Calu3 (cell line): ENCODE results near the gene SPEM1. TPM values are rescaled to one million over a fixed set of nuclear protein-coding genes. Genes with fewer than 3 reads are reported as not detected.

Experiments used
- BruUV-seq: library from RNA; stranded (reverse); fragments of 400-500 nt; replicated peaks from 2 replicates; lab custom pipeline; 2021; lab: Mats Ljungman, UMichigan
- CTCF ChIA-PET: fragments of 300-600 bp; sonication (Branson Sonifier 250); formaldehyde crosslinking; loops from one replicate; lab custom pipeline; 2022; ENCODE audit warnings: antibody characterized with exemption; lab: Charles Lee
- DNase-seq: peaks from one replicate; pipeline ENCODE4 v3.0.0; 2022
- H3K27ac Mint-ChIP-seq: one replicate; pipeline ENCODE4 v1.8.0; 2022; ENCODE audit warnings: mixed read lengths; ENCODE audit not compliant: unreplicated experiment
- H3K27me3 Mint-ChIP-seq: one replicate; pipeline ENCODE4 v1.8.0; 2022; ENCODE audit warnings: mixed read lengths; ENCODE audit not compliant: unreplicated experiment
- H3K36me3 Mint-ChIP-seq: one replicate; pipeline ENCODE4 v1.8.0; 2022; ENCODE audit warnings: mild to moderate bottlenecking, moderate library complexity, mixed read lengths; ENCODE audit not compliant: insufficient read depth, unreplicated experiment
- H3K4me1 Mint-ChIP-seq: one replicate; pipeline ENCODE4 v1.8.0; 2022; ENCODE audit warnings: mild to moderate bottlenecking, low read depth, mixed read lengths; ENCODE audit not compliant: unreplicated experiment
- H3K4me3 Mint-ChIP-seq: one replicate; pipeline ENCODE4 v1.8.0; 2022; ENCODE audit warnings: mild to moderate bottlenecking, low read depth, moderate library complexity, mixed read lengths; ENCODE audit not compliant: unreplicated experiment
- H3K9me3 Mint-ChIP-seq: one replicate; pipeline ENCODE4 v1.8.0; 2022; ENCODE audit warnings: low read depth, mixed read lengths; ENCODE audit not compliant: unreplicated experiment
- intact Hi-C: fragments of 100-400 bp; cut with micrococcal nuclease; formaldehyde crosslinking; loops from one replicate; pipeline ENCODE4 v1.10.0; 2022; ENCODE audit not compliant: unreplicated experiment
- total RNA-seq: library from RNA; stranded (reverse); gene quantifications from 2 replicates; pipeline ENCODE4 v1.2.3, GENCODE V29; 2022
- TF ChIP-seq, protein P1 (sequence below): fragments of 200-600 bp; IDR thresholded peaks from one replicate; pipeline ENCODE4 v1.8.0; 2022; ENCODE audit warnings: antibody characterized with exemption; ENCODE audit not compliant: unreplicated experiment

Gene SPEM1
- total RNA-seq, 1 experiment from 2014 or later: not detected

DNA sequence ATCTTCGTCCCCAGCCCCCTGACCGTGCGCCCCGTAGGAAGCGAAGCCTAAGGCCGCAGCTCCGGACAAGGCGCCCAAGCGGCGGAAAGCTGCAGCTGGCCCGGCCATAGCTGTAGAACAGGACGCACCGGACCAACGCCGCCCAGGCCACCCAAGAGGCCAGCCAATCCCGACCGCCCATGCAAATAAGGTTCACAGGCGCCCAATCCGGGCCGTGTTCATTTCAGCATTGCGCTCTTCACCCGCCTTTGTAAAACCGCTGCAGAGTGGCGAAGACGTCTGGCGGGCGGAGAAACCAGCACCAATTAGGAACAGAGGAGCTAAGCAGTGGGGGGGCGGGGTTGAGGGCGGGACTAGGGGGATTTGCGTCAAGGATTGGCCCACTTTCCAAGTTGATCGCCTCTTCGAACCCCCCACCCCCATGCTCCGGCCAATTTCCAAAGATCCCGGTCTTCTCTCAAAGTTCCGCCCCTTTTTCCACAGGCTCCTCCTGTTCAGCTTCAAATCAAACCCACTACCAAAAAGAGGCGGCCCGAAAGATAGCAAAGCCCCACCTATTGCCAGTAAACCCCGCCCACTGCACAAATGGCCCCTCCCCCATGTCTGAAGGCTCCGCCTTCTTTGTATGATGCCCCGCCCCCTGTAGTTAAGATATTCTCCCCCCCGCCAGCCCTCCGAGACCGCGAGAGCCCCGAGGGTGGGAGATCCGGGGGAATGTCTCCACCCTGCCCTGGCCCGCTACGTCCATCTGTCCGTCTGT lies 16.0 kb upstream of the SPEM1 start, which contains the start of gene TMEM256:
TSS of gene TMEM256 (minus strand) at position 121 of the 760 bp plus-strand sequence. CDS start at position 108, 13 bp downstream.
- Mint-ChIP-seq H3K4me1 (peaks cover 9% of the 10 kb centered on the region), H3K27ac (peak within 1 kb of the TSS; percentile 50)
- intact Hi-C loops: no loop called here

DNA sequence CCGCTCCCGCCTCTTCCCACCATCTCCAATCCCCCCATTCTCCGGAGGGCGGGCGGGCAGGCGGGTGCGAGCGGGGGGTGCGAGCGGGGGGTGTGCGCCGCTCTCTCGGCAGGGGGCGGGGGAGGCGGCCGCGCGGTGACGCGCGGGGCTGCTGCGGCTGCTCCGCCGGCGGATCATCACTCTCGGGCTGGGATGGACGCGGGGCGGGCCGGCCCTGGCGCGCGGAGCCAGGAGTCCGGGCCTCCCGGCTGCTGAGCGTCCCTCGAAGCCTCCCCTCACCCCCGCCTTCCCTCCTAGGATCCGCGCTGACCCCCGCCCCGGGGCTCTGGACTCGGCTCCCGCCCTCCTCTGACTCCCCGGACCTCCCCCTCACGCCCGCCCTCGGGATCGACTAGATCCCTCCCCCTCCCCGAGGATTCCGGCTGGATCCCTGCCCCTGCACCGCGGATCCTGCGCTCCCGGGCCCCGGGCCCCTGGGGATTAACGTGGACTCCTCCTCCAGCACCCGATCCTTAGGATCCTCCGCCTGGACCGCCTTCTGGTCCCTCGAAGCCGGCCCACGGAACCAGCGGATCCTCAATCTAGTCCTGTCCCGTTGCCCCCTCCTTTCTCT lies 15.3 kb upstream of the SPEM1 start:
- peak overlapping the region; percentile 50 for H3K27ac Mint-ChIP-seq
- CTCF ChIA-PET: interaction anchor here (0.6 to 1.4 kb wide), 8 partner anchors 11 to 294 kb away, joined by 3 to 7 read pairs (median 4); partner anchors contain the start of gene PLSCR3
- BruUV-seq: no TSS peak
- intact Hi-C loops: no loop called here
- peaks cover 17% of the 10 kb centered on the region for H3K27me3 Mint-ChIP-seq
- H3K36me3 Mint-ChIP-seq: peaks cover 39% of the 10 kb centered on the region
- H3K9me3 Mint-ChIP-seq: no peaks in the 10 kb centered on the region
- H3K4me1 Mint-ChIP-seq: peaks cover 9% of the 10 kb centered on the region
- TF ChIP-seq, protein P1, sequence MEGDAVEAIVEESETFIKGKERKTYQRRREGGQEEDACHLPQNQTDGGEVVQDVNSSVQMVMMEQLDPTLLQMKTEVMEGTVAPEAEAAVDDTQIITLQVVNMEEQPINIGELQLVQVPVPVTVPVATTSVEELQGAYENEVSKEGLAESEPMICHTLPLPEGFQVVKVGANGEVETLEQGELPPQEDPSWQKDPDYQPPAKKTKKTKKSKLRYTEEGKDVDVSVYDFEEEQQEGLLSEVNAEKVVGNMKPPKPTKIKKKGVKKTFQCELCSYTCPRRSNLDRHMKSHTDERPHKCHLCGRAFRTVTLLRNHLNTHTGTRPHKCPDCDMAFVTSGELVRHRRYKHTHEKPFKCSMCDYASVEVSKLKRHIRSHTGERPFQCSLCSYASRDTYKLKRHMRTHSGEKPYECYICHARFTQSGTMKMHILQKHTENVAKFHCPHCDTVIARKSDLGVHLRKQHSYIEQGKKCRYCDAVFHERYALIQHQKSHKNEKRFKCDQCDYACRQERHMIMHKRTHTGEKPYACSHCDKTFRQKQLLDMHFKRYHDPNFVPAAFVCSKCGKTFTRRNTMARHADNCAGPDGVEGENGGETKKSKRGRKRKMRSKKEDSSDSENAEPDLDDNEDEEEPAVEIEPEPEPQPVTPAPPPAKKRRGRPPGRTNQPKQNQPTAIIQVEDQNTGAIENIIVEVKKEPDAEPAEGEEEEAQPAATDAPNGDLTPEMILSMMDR: no peak
- DNase-seq: peak; percentile 41
- peak overlapping the region; percentile 76 for H3K4me3 Mint-ChIP-seq

More for the DNA sequence above, 16.0 kb upstream of the SPEM1 start, which contains the start of gene TMEM256:
- H3K36me3 Mint-ChIP-seq: peaks cover 39% of the 10 kb centered on the region
- no peaks in the 10 kb centered on the region for H3K9me3 Mint-ChIP-seq
- H3K27me3 Mint-ChIP-seq: peaks cover 17% of the 10 kb centered on the region
- CTCF ChIA-PET: interaction anchor here (0.6 to 1.4 kb wide), 12 partner anchors 10 to 379 kb away, joined by 3 to 7 read pairs (median 4); partner anchors contain the start of genes PLSCR3 and TMEM102
- TF ChIP-seq, protein P1: no peak
- no TSS peak for BruUV-seq
- H3K4me3 Mint-ChIP-seq: peak within 1 kb of the TSS; percentile 76
- DNase-seq: peak; percentile 93

DNA sequence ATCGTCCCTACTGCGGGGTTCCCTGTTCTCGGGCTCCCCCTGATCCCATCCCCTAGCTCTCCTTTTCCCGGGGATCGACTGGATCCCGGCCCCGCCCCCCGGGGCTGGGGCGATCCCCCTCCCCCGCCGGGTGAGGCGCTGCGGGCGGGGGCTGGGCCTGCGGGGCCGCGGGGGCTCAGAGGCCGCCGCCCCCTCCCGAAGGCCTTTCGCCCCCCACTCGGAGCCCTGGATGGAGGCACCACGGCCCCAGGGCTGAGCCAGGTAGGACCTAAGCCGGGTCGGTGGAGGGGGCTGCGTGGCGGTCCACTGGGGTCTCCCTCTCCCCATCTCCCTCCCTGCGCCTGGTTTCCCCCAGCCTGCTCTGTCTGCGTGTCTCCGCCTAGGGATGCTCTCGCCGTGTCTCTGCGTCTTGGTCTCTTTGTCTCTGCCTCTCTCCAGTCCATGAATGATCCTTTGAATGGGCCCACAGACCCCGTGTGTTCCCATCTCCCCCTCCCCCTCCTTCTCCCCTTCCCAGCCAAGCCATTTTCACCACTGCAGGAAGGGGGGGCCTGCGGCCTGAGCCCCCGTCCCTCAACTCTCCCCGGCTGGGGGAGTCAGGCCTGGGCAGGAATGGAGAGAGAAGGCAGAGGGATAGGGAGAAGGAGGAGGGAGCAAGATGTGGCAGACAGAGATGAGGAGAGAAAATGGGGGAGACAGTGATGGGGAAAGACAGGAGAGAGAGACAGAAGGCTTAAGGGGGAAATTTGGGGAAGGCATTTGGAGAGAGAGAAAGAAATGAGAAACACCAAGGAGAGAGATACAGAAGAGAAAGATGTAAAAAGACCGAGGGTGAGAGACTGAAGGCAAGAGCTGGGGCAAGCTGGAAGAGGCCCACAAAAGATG lies 14.5 kb upstream of the SPEM1 start:
- DNase-seq: no peak
- peaks cover 9% of the 10 kb centered on the region for H3K4me1 Mint-ChIP-seq
- TF ChIP-seq, protein P1: no peak
- H3K36me3 Mint-ChIP-seq: peaks cover 39% of the 10 kb centered on the region
- peak overlapping the region; percentile 23 for H3K27ac Mint-ChIP-seq
- BruUV-seq: no TSS peak
- H3K27me3 Mint-ChIP-seq: peaks cover 17% of the 10 kb centered on the region
- H3K9me3 Mint-ChIP-seq: no peaks in the 10 kb centered on the region
- H3K4me3 Mint-ChIP-seq: peak overlapping the region; percentile 76
- intact Hi-C loops: no loop called here
- CTCF ChIA-PET: no interaction called here
